Muscle layer of duodenum (tissue), 2 donors: ENCODE data around the gene ZSCAN20.

Experiments
- H3K27ac ChIP-seq: one replicate; pipeline ENCODE4 v1.7.0; 2013; ENCODE audit warnings: mild to moderate bottlenecking, low read length
- H3K27me3 ChIP-seq: one replicate; pipeline ENCODE4 v1.7.0; 2013; ENCODE audit warnings: low read depth, mild to moderate bottlenecking, control low read depth, low read length
- H3K36me3 ChIP-seq, 2 donors: one replicate each; pipeline ENCODE4 v1.7.0; 2013; ENCODE audit warnings: low read length in 2 of 2, control low read depth in 1 of 2, mild to moderate bottlenecking in 1 of 2; ENCODE audit not compliant: insufficient read depth in 2 of 2, control insufficient read depth in 1 of 2
- H3K4me1 ChIP-seq, 2 donors: one replicate each; pipeline ENCODE4 v1.7.0; 2013; ENCODE audit warnings: low read length in 2 of 2, mild to moderate bottlenecking in 2 of 2, control low read depth in 1 of 2, moderate library complexity in 1 of 2; ENCODE audit not compliant: insufficient read depth in 2 of 2, control insufficient read depth in 1 of 2
- H3K4me3 ChIP-seq, 2 donors: one replicate each; pipeline ENCODE4 v1.7.0; 2013; ENCODE audit warnings: low read length in 2 of 2, low read depth in 1 of 2, mild to moderate bottlenecking in 1 of 2
- H3K9me3 ChIP-seq, 2 donors: one replicate each; pipeline ENCODE4 v1.7.0; 2013; ENCODE audit warnings: low read length in 2 of 2, control low read depth in 1 of 2, mild to moderate bottlenecking in 1 of 2; ENCODE audit not compliant: control insufficient read depth in 1 of 2
- donor health status: healthy.

The ZSCAN20 gene

GRCh38 chr1:33516428-33516827 lies 44.0 kb downstream of the ZSCAN20 start:
- H3K4me1 ChIP-seq: no peaks in the 10 kb centered on the region
- no peaks in the 10 kb centered on the region for H3K9me3 ChIP-seq
- H3K36me3 ChIP-seq: no peaks in the 10 kb centered on the region
- no peak overlapping the region for H3K4me3 ChIP-seq
- H3K27me3 ChIP-seq: no peaks in the 10 kb centered on the region
- H3K27ac ChIP-seq: no peak overlapping the region

GRCh38 chr1:33516891-33517567 lies 44.6 kb downstream of the ZSCAN20 start:
- Histone ChIP-seq H3K4me3 (no peak overlapping the region), H3K27me3 (no peaks in the 10 kb centered on the region), H3K36me3 (no peaks in the 10 kb centered on the region), H3K4me1 (no peaks in the 10 kb centered on the region), H3K9me3 (no peaks in the 10 kb centered on the region), H3K27ac (no peak overlapping the region)

GRCh38 chr1:33517596-33518250 lies 45.3 kb downstream of the ZSCAN20 start:
- Histone ChIP-seq H3K9me3 (no peaks in the 10 kb centered on the region), H3K27me3 (no peaks in the 10 kb centered on the region), H3K27ac (no peak overlapping the region), H3K36me3 (no peaks in the 10 kb centered on the region), H3K4me3 (no peak overlapping the region), H3K4me1 (no peaks in the 10 kb centered on the region)

DNA sequence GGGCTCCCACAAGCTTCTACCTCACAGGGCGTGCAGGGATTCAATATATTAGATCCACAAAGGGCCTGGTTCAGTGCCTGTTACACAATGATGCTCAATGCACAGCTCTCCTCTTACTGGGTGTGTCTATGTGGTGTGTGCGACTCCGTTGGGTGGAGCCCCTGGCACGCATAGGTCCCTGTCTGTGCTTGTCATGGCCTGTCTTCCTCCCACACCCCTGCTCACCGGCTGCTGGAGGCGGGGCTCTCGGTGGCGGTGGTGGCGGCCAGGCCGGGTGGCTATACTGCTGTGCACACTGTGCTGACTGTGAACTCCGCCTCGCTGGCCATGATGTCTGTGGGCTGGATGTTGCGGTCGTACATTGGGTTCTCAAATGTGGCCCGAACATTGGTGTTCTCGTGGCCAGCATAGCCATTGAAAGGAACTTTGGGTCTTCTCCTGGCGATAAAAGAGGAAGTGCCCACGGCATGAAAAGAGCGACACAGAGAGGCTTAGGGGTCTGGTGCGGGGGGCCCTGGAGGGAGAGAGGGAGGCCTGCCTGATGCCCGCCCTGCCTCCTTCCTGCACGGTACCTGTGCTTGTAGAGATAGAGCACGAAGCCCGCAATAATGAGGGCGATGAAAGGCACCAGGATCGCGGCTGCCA lies 46.9 kb downstream of the ZSCAN20 start:
- Histone ChIP-seq H3K36me3 (no peaks in the 10 kb centered on the region), H3K4me3 (no peak overlapping the region), H3K9me3 (no peaks in the 10 kb centered on the region)

DNA sequence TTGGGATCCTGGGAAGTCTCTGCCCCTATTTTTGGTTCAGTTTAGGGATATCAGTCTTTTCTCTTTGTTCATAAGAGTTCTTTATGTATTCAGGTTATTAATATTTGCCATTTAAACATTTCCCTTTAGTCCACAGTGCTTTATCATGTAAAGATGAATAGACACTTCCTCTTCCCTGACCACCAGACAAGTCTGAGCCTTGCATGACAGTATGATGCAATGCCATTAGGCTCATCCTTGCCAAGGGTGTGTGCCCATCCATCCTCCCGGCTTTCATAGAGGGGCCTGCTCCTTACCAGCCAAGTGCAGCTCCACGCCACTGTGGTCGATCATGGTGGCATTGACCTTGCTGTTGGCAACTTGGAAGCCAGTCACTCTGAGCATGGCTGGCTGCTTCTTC lies 52.1 kb downstream of the ZSCAN20 start:
- H3K9me3 ChIP-seq: no peaks in the 10 kb centered on the region
- H3K36me3 ChIP-seq: no peaks in the 10 kb centered on the region

More for the DNA sequence above, 46.9 kb downstream of the ZSCAN20 start:
- no peaks in the 10 kb centered on the region for H3K4me1 ChIP-seq
- H3K27ac ChIP-seq: no peak overlapping the region
- H3K27me3 ChIP-seq: no peaks in the 10 kb centered on the region

GRCh38 chr1:33527934-33528333 lies 55.5 kb downstream of the ZSCAN20 start:
- Histone ChIP-seq H3K4me3 (no peak overlapping the region), H3K9me3 (no peaks in the 10 kb centered on the region), H3K27ac (no peak overlapping the region), H3K27me3 (no peaks in the 10 kb centered on the region), H3K4me1 (no peaks in the 10 kb centered on the region), H3K36me3 (no peaks in the 10 kb centered on the region)

More for the DNA sequence above, 52.1 kb downstream of the ZSCAN20 start:
- H3K4me3 ChIP-seq: no peak overlapping the region
- H3K27ac ChIP-seq: no peak overlapping the region
- H3K4me1 ChIP-seq: no peaks in the 10 kb centered on the region
- no peaks in the 10 kb centered on the region for H3K27me3 ChIP-seq

GRCh38 chr1:33529957-33530356 lies 57.5 kb downstream of the ZSCAN20 start:
- no peak overlapping the region for H3K27ac ChIP-seq
- H3K36me3 ChIP-seq: no peaks in the 10 kb centered on the region
- H3K27me3 ChIP-seq: no peaks in the 10 kb centered on the region
- H3K4me3 ChIP-seq: no peak overlapping the region
- no peaks in the 10 kb centered on the region for H3K4me1 ChIP-seq
- H3K9me3 ChIP-seq: no peaks in the 10 kb centered on the region

- no peaks in the 10 kb centered on the region for H3K9me3 ChIP-seq
- no peaks in the 10 kb centered on the region for H3K4me1 ChIP-seq
- H3K27ac ChIP-seq: no peak overlapping the region
- no peaks in the 10 kb centered on the region for H3K27me3 ChIP-seq
- H3K4me3 ChIP-seq: no peak overlapping the region
- H3K36me3 ChIP-seq: no peaks in the 10 kb centered on the region
These were observed 59.8 kb downstream of the ZSCAN20 start for GRCh38 chr1:33532250-33532649.

- no peak overlapping the region for H3K27ac ChIP-seq
- no peaks in the 10 kb centered on the region for H3K36me3 ChIP-seq
- H3K9me3 ChIP-seq: no peaks in the 10 kb centered on the region
- no peak overlapping the region for H3K4me3 ChIP-seq
- no peaks in the 10 kb centered on the region for H3K27me3 ChIP-seq
- H3K4me1 ChIP-seq: no peaks in the 10 kb centered on the region
These were observed 60.5 kb downstream of the ZSCAN20 start for GRCh38 chr1:33532936-33533335.

DNA sequence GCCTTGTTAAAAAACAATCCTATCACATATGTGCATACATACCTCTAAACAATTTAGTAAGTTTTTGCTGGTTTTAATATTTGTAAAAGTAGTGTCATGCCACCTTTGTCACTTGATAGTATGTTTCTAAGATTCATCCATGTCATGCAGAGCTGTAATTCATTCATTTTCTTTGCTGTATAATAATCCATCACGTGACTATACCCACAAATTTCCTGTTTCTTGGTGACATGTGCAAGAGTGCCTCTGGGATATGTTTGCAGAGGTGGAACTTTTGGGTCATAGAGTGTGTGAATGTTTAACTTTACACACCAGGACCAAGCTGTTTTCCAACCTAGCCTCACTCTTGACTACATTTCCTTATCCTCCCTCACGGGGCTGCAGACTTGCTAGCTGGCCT lies 62.9 kb downstream of the ZSCAN20 start:
- Histone ChIP-seq H3K4me3 (no peak overlapping the region), H3K36me3 (no peaks in the 10 kb centered on the region), H3K27me3 (no peaks in the 10 kb centered on the region), H3K4me1 (no peaks in the 10 kb centered on the region), H3K9me3 (no peaks in the 10 kb centered on the region), H3K27ac (no peak overlapping the region)

DNA sequence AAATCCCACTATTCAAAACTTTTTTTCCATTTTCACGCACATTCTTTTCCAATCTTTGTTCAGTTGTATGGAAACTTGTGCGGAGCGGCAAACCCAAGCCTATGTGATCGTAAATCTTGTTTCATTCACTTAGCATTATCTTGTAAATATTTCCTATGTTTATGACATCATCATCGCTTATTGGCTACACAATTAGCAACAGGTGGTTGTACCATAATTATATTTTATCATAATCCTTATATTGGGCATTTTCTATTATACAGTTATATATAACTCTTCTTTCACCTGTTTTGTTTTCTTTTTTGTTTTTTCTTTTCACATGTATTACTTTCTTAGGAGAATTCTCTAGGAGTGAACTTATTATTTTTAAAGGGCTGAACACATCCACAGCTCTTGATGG lies 65.4 kb downstream of the ZSCAN20 start:
- Histone ChIP-seq H3K4me1 (no peaks in the 10 kb centered on the region), H3K9me3 (no peaks in the 10 kb centered on the region), H3K27me3 (no peaks in the 10 kb centered on the region), H3K36me3 (no peaks in the 10 kb centered on the region), H3K27ac (no peak overlapping the region), H3K4me3 (no peak overlapping the region)
